ENCODE results near the gene KIF1A. TPM values are rescaled to one million over a fixed set of nuclear protein-coding genes. Genes with fewer than 3 reads are reported as not detected.

The KIF1A gene
- total RNA-seq, 1 donor from 2014 or later = 0.24 TPM

- TF ChIP-seq CTCF (IDR thresholded peaks at IDR 0.05) = no peak
- ATAC-seq (no peak), DNase-seq (no peak)
- Histone ChIP-seq H3K27ac (no peak overlapping the region), H3K9me3 (no peaks in the 10 kb centered on the region), H3K4me3 (no peak overlapping the region), H3K27me3 (ENCODE audit: low read depth) (peaks cover 10% of the 10 kb centered on the region), H3K36me3 (no peaks in the 10 kb centered on the region), H3K4me1 (no peaks in the 10 kb centered on the region)
- intact Hi-C loops (cut with DNase I) = no loop called here
Observed at GRCh38 chr2:240762249-240762648, 57.8 kb downstream of the KIF1A start.

- Histone ChIP-seq H3K27me3 (ENCODE audit: low read depth) (peaks cover 10% of the 10 kb centered on the region), H3K9me3 (no peaks in the 10 kb centered on the region), H3K4me1 (no peaks in the 10 kb centered on the region), H3K4me3 (no peak overlapping the region), H3K36me3 (no peaks in the 10 kb centered on the region), H3K27ac (no peak overlapping the region)
- no peak for TF ChIP-seq CTCF (IDR thresholded peaks at IDR 0.05)
- DNase-seq (no peak), ATAC-seq (no peak)
- intact Hi-C loops (cut with DNase I) = no loop called here
Observed at GRCh38 chr2:240760576-240761246, 59.3 kb downstream of the KIF1A start.

- DNase-seq (no peak), ATAC-seq (no peak)
- Histone ChIP-seq H3K27me3 (ENCODE audit: low read depth) (peaks cover 10% of the 10 kb centered on the region), H3K36me3 (no peaks in the 10 kb centered on the region), H3K4me3 (no peak overlapping the region), H3K9me3 (no peaks in the 10 kb centered on the region), H3K4me1 (no peaks in the 10 kb centered on the region), H3K27ac (no peak overlapping the region)
- intact Hi-C loops (cut with DNase I) = no loop called here
- no peak for TF ChIP-seq CTCF (IDR thresholded peaks at IDR 0.05)
Observed at GRCh38 chr2:240760121-240760520, 59.9 kb downstream of the KIF1A start.

- H3K9me3 ChIP-seq = no peaks in the 10 kb centered on the region
- ATAC-seq = no peak
- no peak overlapping the region for H3K4me3 ChIP-seq
- H3K27me3 ChIP-seq (ENCODE audit: low read depth) = peaks cover 10% of the 10 kb centered on the region
- H3K27ac ChIP-seq = no peak overlapping the region
- DNase-seq = no peak
- no peak for TF ChIP-seq CTCF (IDR thresholded peaks at IDR 0.05)
- no peaks in the 10 kb centered on the region for H3K4me1 ChIP-seq
- H3K36me3 ChIP-seq = no peaks in the 10 kb centered on the region
- intact Hi-C loops (cut with DNase I) = no loop called here
Observed at GRCh38 chr2:240759459-240759858, 60.6 kb downstream of the KIF1A start.

- Histone ChIP-seq H3K9me3 (no peaks in the 10 kb centered on the region), H3K4me3 (no peak overlapping the region), H3K4me1 (no peaks in the 10 kb centered on the region), H3K27me3 (ENCODE audit: low read depth) (peaks cover 4% of the 10 kb centered on the region), H3K27ac (no peak overlapping the region), H3K36me3 (no peaks in the 10 kb centered on the region)
- no peak for DNase-seq
- ATAC-seq = no peak
- intact Hi-C loops (cut with DNase I) = no loop called here
- no peak for TF ChIP-seq CTCF (IDR thresholded peaks at IDR 0.05)
Observed at GRCh38 chr2:240757086-240757614, 62.9 kb downstream of the KIF1A start.

Data from lower lobe of right lung (tissue), 2 donors.